ENCODE data around the gene LRRC8A. TPM values are rescaled to one million over a fixed set of nuclear protein-coding genes. Genes with fewer than 3 reads are reported as not detected.

LRRC8A gene
- total RNA-seq, 1 experiment from 2014 or later, result 22.0 TPM

GRCh38 chr9:128933731-128934130 is 51.8 kb downstream of the LRRC8A start:
- ChIA-PET RAD21 (ENCODE audit: low non-redundant PET in 1 of 2, low total read pairs in 2 of 2, uncharacterized antibody in 2 of 2, unreplicated experiment in 2 of 2) (no interaction called here), POLR2A (no interaction called here), CTCF (no interaction called here)
- BruUV-seq (replicated peaks), result no TSS peak
- intact Hi-C loops (cut with micrococcal nuclease), result no loop called here
- no peak overlapping the region for H3K4me3 ChIP-seq (replicated peaks in 1 of 2; ENCODE audit: low read depth in 1 of 2, low read length in 2 of 2)
- no peaks in the 10 kb centered on the region for H3K9me3 ChIP-seq (ENCODE audit: control insufficient read depth in 1 of 2, insufficient read depth in 1 of 2, low read depth in 1 of 2, low read length in 2 of 2)
- H3K4me1 ChIP-seq (ENCODE audit: control insufficient read depth in 1 of 2, insufficient read depth in 2 of 2, low read length in 2 of 2), result no peaks in the 10 kb centered on the region
- H3K27ac ChIP-seq (ENCODE audit: low read depth, low read length), result no peak overlapping the region
- TF ChIP-seq ZFX (IDR thresholded peaks at IDR 0.05) (no peak), MAX (IDR thresholded peaks at IDR 0.05) (no peak), ELF1 (IDR thresholded peaks at IDR 0.05; ENCODE audit: borderline replicate concordance, low read depth) (no peak), POLR2AphosphoS5 (IDR thresholded peaks at IDR 0.05; ENCODE audit: low read depth, low read length) (no peak), CTCF (IDR thresholded peaks at IDR 0.05 in 2 of 3, conservative IDR thresholded peaks at IDR 0.05 in 1 of 3; ENCODE audit: borderline replicate concordance in 1 of 3, insufficient read depth in 1 of 3, low read depth in 2 of 3, low read length in 2 of 3) (no peak), CEBPB (IDR thresholded peaks at IDR 0.05; ENCODE audit: low read depth) (no peak), POLR2A (IDR thresholded peaks at IDR 0.05; ENCODE audit: borderline replicate concordance, extremely low read depth, insufficient read depth, insufficient read length) (no peak), CBX3 (IDR thresholded peaks at IDR 0.05; ENCODE audit: low read depth) (no peak), ZBTB33 (IDR thresholded peaks at IDR 0.05; ENCODE audit: extremely low read depth, insufficient replicate concordance, low read length) (no peak), TCF7L2 (IDR thresholded peaks at IDR 0.05; ENCODE audit: borderline replicate concordance, extremely low read depth, insufficient read depth, insufficient read length) (no peak), EGR1 (IDR thresholded peaks at IDR 0.05; ENCODE audit: low read depth) (no peak)
- H2AFZ ChIP-seq (ENCODE audit: low read depth, low read length, poor library complexity, severe bottlenecking), result no peak overlapping the region
- no peak overlapping the region for H3K4me2 ChIP-seq (ENCODE audit: low read length)
- H3K79me2 ChIP-seq (ENCODE audit: insufficient read depth, low read length), result no peaks in the 10 kb centered on the region
- H3K27me3 ChIP-seq (ENCODE audit: insufficient read depth, low read length), result no peaks in the 10 kb centered on the region
- DNase-seq (ENCODE audit: low read depth, low spot score) (no peak), ATAC-seq (no peak)
- H4K20me1 ChIP-seq (ENCODE audit: insufficient read depth), result no peaks in the 10 kb centered on the region
- no peaks in the 10 kb centered on the region for H3K36me3 ChIP-seq (ENCODE audit: control insufficient read depth in 1 of 2, insufficient read depth in 2 of 2, low read length in 2 of 2)
- H3K9me2 ChIP-seq (ENCODE audit: insufficient read depth), result no peaks in the 10 kb centered on the region
- no peak overlapping the region for H3K9ac ChIP-seq (ENCODE audit: low read length)
